Calu3 (cell line): ENCODE measurements around the gene EPOP. TPM values are rescaled to one million over a fixed set of nuclear protein-coding genes. Genes with fewer than 3 reads are reported as not detected.

ENCODE experiments used
- microRNA-seq: library from miRNA; unstranded; fragments of <30 nt; microRNA quantifications from one replicate; pipeline ENCODE4 v1.2.0, GENCODE V29; 2022
- total RNA-seq: library from RNA; stranded (reverse); gene quantifications from 2 replicates; pipeline ENCODE4 v1.2.3, GENCODE V29; 2022

EPOP gene
- total RNA-seq, 1 experiment from 2014 or later = 15.3 TPM

Small RNA genes within 50 kb of the gene (microRNA-seq; reads per million reads assigned to microRNA genes)
- 13.0 reads per million, percentile 37 among the genes with 10 or more reads in this experiment for gene MIR4726
- gene MIR4734 = 2.8 reads per million

Other genes starting within 250 kb of the EPOP start
- gene ARHGAP23, start 246.5 kb downstream of the EPOP start, total RNA-seq = 140 and 304 TPM in 2 replicates
- gene SRCIN1, start 69.0 kb downstream of the EPOP start, total RNA-seq = 46.6 and 46.7 TPM in 2 replicates
- gene MLLT6, start 30.3 kb upstream of the EPOP start, total RNA-seq = 463 and 498 TPM in 2 replicates
- gene CISD3, start 55.4 kb upstream of the EPOP start, total RNA-seq = 101 and 109 TPM in 2 replicates
- gene PCGF2, start 73.4 kb upstream of the EPOP start, total RNA-seq = 196 and 205 TPM in 2 replicates
- 893 and 935 TPM in 2 replicates for gene PSMB3, start 77.8 kb upstream of the EPOP start, total RNA-seq
- gene PIP4K2B, start 124.6 kb upstream of the EPOP start, total RNA-seq = 101 and 120 TPM in 2 replicates
- 77.8 and 78.9 TPM in 2 replicates for gene CWC25, start 150.4 kb upstream of the EPOP start, total RNA-seq
- 3,443 and 3,829 TPM in 2 replicates for gene RPL23, start 178.8 kb upstream of the EPOP start, total RNA-seq
- gene LASP1, start 195.1 kb upstream of the EPOP start, total RNA-seq = 479 and 558 TPM in 2 replicates